ENCODE data around the gene TAF4.

DNA sequence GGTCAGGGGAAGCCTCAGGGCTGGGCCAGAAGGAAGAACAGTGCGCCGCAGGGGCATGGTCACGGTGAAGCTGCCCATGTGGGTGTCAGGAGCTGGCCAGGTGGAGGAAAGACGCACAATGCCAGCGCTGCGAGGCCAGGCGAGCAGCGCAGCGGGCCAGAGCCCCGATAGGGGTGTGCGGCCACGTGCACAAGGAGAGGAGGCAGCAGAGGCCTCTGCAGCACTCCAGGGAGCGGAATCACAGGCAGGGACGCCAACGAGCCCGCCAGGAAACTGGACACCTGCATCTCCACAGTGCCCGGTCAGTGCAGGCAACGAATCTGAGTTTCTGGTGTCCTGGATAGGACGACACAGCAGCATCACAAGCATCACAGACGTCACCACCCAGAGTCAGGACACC is 35.7 kb downstream of the TAF4 start:
- TF ChIP-seq, protein P1, sequence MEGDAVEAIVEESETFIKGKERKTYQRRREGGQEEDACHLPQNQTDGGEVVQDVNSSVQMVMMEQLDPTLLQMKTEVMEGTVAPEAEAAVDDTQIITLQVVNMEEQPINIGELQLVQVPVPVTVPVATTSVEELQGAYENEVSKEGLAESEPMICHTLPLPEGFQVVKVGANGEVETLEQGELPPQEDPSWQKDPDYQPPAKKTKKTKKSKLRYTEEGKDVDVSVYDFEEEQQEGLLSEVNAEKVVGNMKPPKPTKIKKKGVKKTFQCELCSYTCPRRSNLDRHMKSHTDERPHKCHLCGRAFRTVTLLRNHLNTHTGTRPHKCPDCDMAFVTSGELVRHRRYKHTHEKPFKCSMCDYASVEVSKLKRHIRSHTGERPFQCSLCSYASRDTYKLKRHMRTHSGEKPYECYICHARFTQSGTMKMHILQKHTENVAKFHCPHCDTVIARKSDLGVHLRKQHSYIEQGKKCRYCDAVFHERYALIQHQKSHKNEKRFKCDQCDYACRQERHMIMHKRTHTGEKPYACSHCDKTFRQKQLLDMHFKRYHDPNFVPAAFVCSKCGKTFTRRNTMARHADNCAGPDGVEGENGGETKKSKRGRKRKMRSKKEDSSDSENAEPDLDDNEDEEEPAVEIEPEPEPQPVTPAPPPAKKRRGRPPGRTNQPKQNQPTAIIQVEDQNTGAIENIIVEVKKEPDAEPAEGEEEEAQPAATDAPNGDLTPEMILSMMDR (IDR thresholded peaks at IDR 0.05): no peak
- no peak for TF ChIP-seq POLR2A (IDR thresholded peaks at IDR 0.05)

All from thyroid gland (tissue), 4 donors.